Uterus (tissue), 4 donors: ENCODE data around the gene RABGAP1L. TPM values are rescaled to one million over a fixed set of nuclear protein-coding genes. Genes with fewer than 3 reads are reported as not detected.

Experiments used
- DNase-seq, 2 donors: peaks; one replicate each; pipeline ENCODE4 v3.0.0-alpha.2; 2019 to 2020
- H3K27ac ChIP-seq, 2 donors: fragments of 200-600 bp; sonication (generic); 1 replicate in 1 of 2; 2 replicates in 1 of 2; pipeline ENCODE4 v1.5.1; 2016 to 2018
- H3K27me3 ChIP-seq, 2 donors: fragments of 200-600 bp; sonication (generic); one replicate each; pipeline ENCODE4 v1.5.1; 2018 to 2019; ENCODE audit warnings: control low read depth in 1 of 2
- H3K36me3 ChIP-seq, 2 donors: fragments of 200-600 bp; sonication (generic); one replicate each; pipeline ENCODE4 v1.5.1; 2019; ENCODE audit warnings: control low read depth in 1 of 2
- H3K4me1 ChIP-seq, 2 donors: fragments of 200-600 bp; sonication (generic); one replicate each; pipeline ENCODE4 v1.5.1; 2018 to 2019; ENCODE audit warnings: control low read depth in 1 of 2
- H3K4me3 ChIP-seq, 2 donors: fragments of 200-600 bp; sonication (generic); 1 replicate in 1 of 2; 2 replicates in 1 of 2; pipeline ENCODE4 v1.5.1; 2018 to 2019; ENCODE audit warnings: mild to moderate bottlenecking in 1 of 2
- H3K9me3 ChIP-seq, 2 donors: fragments of 200-600 bp; sonication (generic); one replicate each; pipeline ENCODE4 v1.5.1; 2019; ENCODE audit warnings: control low read depth in 1 of 2
- POLR2A ChIP-seq, 2 donors: fragments of 450-650 bp; IDR thresholded peaks; one replicate each; pipeline ENCODE4 v1.6.1; 2016; ENCODE audit warnings: antibody characterized with exemption in 2 of 2, mild to moderate bottlenecking in 1 of 2, moderate library complexity in 1 of 2
- intact Hi-C: fragments of 100-400 bp; cut with DNase I; formaldehyde crosslinking; loops from one replicate; pipeline ENCODE4 v1.15.1; 2023; ENCODE audit warnings: low total_unique reads
- total RNA-seq, 4 donors: library from RNA; depleted of rRNA in 3 of 4; stranded (reverse); fragments of >200 nt in 3 of 4; gene quantifications; one replicate each; pipeline versions ENCODE4 v1.1.0 to v1.2.4, GENCODE V29; 2014 to 2023
- TF ChIP-seq, protein P1 (sequence below), 4 experiments: fragments of 200-600 bp in 2 of 4; fragments of 450-650 bp in 2 of 4; sonication (generic) in 2 of 4; IDR thresholded peaks; one replicate each; pipeline ENCODE4 v1.5.1; 2016 to 2019; ENCODE audit warnings: antibody characterized with exemption in 4 of 4, mild to moderate bottlenecking in 2 of 4, moderate library complexity in 1 of 4
- donor health status: DM: yes; HTN: yes; CAD: no.

RABGAP1L gene
- 10 to 100 TPM; 19.1 to 93.7 (median 35.1) TPM for total RNA-seq

DNA sequence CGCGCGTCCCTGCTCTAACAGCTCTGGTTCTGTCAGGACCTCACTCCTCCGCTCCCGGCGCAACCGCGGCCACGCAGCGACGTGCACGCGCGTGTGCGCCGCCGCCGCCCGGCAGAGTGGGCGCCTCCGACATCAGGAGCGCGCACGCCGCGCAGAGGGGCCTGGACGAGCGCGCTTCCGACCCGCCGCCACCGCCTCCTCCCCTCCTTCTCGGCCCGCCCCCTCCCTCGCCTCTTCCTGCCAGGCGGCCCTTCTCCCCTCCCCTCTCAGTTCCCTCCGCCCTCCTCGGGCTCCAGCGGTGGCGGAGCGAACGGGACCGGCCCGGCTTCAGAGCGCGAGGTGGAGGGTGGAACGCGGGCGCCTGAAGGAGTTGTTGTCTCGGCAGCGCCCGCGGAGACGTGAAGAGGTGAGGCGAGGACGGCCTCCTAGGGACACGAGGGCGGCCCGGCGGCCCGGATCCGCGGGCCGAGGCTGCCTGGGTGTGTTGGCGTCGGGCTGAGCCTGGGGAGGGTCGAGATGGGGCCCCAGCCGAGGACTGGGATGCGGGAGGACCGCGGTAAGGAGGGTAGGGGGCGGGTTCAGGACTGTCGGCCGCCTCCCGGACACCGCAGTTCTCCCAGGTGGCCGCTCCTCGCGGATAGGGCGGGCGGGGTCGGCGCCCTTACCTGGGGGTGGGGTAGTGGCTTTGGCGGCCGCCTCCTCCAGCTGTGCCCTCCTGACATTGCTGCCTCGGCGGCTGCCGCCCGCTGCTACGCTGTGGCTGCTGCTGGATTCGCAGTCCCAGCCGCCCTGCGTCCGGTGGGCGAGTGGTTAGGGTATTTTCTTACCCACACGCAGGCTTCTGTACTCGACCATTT lies at the start of gene RABGAP1L:
Gene RABGAP1L, plus strand, starts transcription at position 269 of the 857 bp plus-strand sequence.
- H3K36me3 ChIP-seq = no peaks in the 10 kb centered on the region
- H3K4me1 ChIP-seq = no peaks in the 10 kb centered on the region
- H3K27me3 ChIP-seq = no peaks in the 10 kb centered on the region
- TF ChIP-seq POLR2A (IDR thresholded peaks at IDR 0.05) = peak; percentile 75 to 85
- TF ChIP-seq, protein P1, sequence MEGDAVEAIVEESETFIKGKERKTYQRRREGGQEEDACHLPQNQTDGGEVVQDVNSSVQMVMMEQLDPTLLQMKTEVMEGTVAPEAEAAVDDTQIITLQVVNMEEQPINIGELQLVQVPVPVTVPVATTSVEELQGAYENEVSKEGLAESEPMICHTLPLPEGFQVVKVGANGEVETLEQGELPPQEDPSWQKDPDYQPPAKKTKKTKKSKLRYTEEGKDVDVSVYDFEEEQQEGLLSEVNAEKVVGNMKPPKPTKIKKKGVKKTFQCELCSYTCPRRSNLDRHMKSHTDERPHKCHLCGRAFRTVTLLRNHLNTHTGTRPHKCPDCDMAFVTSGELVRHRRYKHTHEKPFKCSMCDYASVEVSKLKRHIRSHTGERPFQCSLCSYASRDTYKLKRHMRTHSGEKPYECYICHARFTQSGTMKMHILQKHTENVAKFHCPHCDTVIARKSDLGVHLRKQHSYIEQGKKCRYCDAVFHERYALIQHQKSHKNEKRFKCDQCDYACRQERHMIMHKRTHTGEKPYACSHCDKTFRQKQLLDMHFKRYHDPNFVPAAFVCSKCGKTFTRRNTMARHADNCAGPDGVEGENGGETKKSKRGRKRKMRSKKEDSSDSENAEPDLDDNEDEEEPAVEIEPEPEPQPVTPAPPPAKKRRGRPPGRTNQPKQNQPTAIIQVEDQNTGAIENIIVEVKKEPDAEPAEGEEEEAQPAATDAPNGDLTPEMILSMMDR (IDR thresholded peaks at IDR 0.05) = peak in 1 of 4 experiments; percentile 8
- H3K9me3 ChIP-seq = no peaks in the 10 kb centered on the region
- peak within 1 kb of the TSS; percentile 89 to 93 for H3K27ac ChIP-seq
- intact Hi-C loops = no loop called here
- peak; percentile 93 to 94 for DNase-seq
- H3K4me3 ChIP-seq = peak within 1 kb of the TSS; percentile 74 to 100

DNA sequence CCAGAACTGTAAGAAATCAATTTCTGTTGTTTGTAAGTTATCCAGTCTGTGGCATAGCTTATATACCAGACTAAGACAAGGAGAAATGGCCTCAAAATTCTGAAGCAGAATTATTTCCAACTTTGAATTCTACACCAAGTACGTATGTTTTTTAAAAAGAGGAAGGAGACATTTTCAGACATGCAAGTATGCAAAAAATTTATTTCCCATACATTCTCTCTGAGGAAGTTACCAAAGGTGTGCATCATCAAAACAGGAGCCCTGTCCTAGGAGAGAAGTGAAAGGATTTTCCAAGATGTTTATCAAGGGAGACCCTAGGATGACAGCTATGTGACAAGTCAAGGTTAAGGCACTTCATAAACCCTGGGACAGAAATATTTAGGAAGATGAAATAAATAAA lies 49.3 kb upstream of the RABGAP1L start:
- no peaks in the 10 kb centered on the region for H3K9me3 ChIP-seq
- no peak overlapping the region for H3K27ac ChIP-seq
- H3K27me3 ChIP-seq = no peaks in the 10 kb centered on the region
- no peaks in the 10 kb centered on the region for H3K36me3 ChIP-seq
- H3K4me3 ChIP-seq = no peak overlapping the region
- intact Hi-C loops = no loop called here
- DNase-seq = no peak
- no peak for TF ChIP-seq POLR2A (IDR thresholded peaks at IDR 0.05)
- no peaks in the 10 kb centered on the region for H3K4me1 ChIP-seq

DNA sequence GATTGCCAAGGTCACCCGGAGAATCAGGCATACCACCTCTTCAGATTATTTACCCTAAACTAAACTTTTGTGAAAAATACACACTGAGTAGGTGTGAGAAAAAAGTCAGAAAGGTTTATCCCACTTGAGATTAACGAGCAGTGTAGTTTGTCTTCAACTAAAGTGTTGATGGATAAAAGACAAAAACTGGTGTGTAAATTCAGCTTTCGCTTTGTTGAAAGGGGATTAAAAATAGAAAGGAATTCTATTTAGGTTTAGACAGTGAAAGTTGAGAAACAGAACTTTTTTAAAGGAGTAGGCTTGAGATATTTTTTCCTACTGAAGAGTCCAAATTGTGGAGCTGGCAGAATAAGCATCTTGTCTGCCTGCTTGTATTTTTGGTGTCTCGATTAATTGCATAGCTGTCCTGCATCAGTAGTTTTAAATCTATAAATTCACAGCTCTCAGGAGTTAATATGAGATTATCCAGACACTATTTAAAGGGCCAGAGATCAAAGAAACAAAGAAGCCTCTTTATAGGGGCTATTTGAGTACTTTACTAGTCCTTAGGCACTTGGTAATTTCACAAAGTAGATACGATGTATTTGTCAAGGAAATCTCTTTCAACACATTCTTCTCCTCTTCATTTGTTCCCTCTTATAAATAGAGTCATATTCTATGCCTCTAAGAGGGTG lies 46.7 kb upstream of the RABGAP1L start:
- Histone ChIP-seq H3K36me3 (no peaks in the 10 kb centered on the region), H3K27ac (peak overlapping the region in 1 of 2 donors; percentile 13), H3K27me3 (no peaks in the 10 kb centered on the region), H3K4me1 (no peaks in the 10 kb centered on the region), H3K9me3 (no peaks in the 10 kb centered on the region), H3K4me3 (no peak overlapping the region)
- no peak for DNase-seq
- intact Hi-C loops = no loop called here
- TF ChIP-seq, protein P1 (IDR thresholded peaks at IDR 0.05) = no peak
- TF ChIP-seq POLR2A (IDR thresholded peaks at IDR 0.05) = no peak

DNA sequence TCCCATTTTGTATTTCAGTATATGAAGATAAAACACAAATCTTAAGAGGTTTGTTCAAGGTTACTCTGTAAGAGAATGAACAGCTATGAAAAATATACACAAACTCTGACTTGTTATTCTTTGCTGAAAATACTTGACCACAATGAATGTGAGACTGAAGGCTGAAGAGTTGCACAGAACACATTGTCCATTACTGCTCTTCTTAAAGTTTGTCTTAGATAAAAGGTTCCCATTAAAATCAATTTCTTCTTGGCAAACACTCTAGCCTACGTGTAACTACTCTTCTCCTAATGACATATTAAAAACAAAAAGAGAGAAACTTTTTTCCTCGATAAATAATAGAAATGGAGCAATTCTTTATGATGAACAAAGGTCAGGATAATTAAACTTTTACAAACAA lies 45.2 kb upstream of the RABGAP1L start:
- no peaks in the 10 kb centered on the region for H3K4me1 ChIP-seq
- intact Hi-C loops = no loop called here

DNA sequence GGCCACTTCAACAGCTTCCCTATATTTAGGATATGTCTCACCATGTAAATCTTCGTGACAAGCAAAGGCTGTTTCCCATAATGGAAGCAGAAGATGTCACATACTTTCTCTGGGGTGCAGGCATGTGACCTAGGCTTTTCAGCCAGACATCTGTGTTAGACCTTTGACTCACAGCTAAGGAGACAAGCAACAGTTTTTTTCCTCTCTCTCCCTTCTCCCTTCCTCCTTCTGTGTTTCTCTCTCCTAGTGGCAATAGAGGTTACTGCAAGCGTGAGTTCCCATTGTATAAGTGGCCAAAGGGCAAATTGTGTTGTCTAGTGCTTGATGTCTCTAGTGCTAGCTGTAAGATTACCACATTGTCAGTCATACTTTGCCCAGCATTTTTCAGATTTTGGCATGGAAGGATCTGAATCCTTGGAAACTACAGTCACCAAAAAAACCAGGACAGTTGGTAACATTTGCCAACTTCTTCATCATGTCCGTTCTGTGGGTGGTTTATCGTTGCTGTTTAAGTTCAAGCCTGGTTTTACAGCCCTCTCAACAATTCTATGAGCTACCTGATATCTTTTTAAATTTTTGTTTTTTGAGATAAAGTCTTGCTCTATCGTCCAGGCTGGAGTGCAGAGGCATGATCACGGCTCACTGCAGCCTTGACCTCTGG lies 44.4 kb upstream of the RABGAP1L start:
- Histone ChIP-seq H3K9me3 (no peaks in the 10 kb centered on the region), H3K27ac (no peak overlapping the region), H3K4me1 (no peaks in the 10 kb centered on the region), H3K27me3 (no peaks in the 10 kb centered on the region), H3K4me3 (no peak overlapping the region), H3K36me3 (no peaks in the 10 kb centered on the region)
- DNase-seq = no peak
- no peak for TF ChIP-seq POLR2A (IDR thresholded peaks at IDR 0.05)
- TF ChIP-seq, protein P1 (IDR thresholded peaks at IDR 0.05) = peak in 3 of 4 experiments; percentile 7 to 24 (median 10)
- intact Hi-C loops = no loop called here

More for the DNA sequence above, 45.2 kb upstream of the RABGAP1L start:
- no peak for TF ChIP-seq POLR2A (IDR thresholded peaks at IDR 0.05)
- TF ChIP-seq, protein P1 (IDR thresholded peaks at IDR 0.05) = no peak
- H3K27ac ChIP-seq = no peak overlapping the region
- no peak overlapping the region for H3K4me3 ChIP-seq
- H3K36me3 ChIP-seq = no peaks in the 10 kb centered on the region
- no peaks in the 10 kb centered on the region for H3K9me3 ChIP-seq
- H3K27me3 ChIP-seq = no peaks in the 10 kb centered on the region
- DNase-seq = no peak
